GM18526 (cell line): ENCODE data around the gene DHX58.

Experiments used
- POLR2A ChIP-seq: IDR thresholded peaks from 3 replicates; pipeline ENCODE4 v1.6.1; 2011; ENCODE audit not compliant: insufficient read length; ENCODE audit errors: extremely low read depth

DHX58 gene

GRCh38 chr17:42058063-42058462 is 54.5 kb downstream of the DHX58 start:
- no peak for TF ChIP-seq POLR2A

GRCh38 chr17:42056635-42057034 is 55.9 kb downstream of the DHX58 start:
- TF ChIP-seq POLR2A, result no peak

DNA sequence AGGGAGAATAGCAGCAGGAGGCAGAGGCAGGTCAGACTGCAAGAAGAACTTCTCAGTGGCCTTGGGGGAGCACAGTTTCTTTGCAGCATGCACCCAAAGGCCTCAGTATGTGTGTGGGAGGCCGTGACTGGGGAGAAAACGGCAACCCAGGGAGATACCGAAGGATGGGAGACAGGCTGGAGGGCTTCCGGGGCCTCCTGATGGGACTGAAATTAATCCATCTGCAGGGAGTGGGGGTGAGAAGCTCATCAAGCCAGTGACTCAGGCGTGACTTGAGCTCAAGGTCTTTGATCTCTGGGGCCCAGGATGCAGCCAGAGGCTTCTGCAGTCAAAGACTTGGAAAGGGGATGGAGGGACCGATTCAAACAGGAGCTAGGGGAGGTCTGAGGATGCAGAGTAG is 57.0 kb downstream of the DHX58 start:
- TF ChIP-seq POLR2A, result no peak

DNA sequence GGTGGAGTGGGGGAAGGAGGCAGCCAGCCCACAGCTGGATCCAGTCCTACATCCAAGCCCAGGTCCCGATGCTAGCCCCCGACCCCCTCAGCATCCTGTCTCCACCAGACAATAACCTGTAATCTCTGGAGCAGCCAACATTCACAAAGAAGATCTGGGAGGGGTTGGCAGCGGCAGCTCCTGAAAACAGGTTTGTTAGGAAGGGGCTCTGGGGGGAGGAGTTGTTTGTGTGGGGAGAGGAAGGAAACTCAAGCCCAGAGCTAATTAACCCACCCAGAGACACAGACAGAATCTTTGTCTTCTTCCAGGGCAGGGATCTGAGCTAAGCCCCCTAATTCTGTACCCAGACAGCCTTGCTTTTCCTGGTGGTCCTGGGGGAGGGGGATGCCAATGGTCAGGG is 57.5 kb downstream of the DHX58 start:
- no peak for TF ChIP-seq POLR2A

DNA sequence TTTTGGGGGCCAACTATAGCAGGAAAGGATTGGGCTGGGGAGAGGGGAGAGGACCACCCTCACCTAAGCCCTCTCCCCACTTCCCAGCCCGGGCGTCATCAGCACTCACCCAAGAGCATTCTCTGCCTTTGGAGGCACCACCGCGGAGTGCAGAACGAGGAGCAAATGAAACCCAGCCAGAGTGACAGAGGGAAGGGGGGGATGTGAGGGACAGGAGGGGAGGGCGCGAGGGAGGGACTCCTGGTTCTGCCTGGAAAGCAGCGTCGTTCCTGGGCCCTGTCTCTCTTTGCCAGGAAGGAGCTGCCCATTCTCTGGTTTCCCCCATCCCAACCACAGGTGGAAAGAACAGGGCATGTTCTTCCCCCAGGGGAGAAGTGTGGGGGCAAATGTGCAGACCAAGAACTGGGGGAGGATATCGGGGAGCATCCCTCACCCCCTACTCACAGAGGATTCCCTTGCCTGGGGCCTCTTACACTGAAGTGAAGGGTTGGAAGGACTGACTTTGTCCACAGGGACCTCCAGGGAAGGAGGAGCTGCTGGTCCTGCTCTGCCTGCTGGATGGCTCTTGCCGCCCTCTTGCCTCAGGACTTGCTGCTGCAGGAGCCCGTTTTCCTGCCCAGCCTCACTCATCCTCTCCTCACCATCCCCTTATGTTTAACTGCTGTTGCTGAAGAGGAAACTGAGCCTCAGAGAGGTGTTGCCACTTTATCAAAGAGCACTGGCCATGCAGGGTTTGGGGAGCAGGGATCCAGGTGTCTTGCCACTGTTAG is 58.6 kb downstream of the DHX58 start:
- no peak for TF ChIP-seq POLR2A

- no peak for TF ChIP-seq POLR2A
Observed at GRCh38 chr17:42052346-42052877, 60.1 kb downstream of the DHX58 start.

DNA sequence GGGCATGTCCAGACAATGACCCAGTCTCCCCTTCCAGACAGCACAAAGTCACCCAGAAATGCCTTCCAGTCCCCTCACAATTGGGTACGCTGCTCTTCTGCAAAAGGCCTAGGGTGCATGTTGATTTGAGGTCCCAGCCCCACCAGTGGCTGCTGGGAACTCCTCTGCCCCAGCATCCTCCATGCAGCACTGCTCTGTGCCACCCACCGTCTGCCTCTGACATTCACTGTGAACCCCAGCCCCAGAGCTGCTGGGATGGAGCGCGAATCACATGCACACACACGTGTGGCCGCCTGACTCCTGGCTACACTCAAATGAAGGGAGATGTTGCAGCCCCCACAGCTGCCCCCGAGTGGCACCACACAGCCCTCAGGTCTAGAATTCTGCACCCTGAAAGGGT is 60.9 kb downstream of the DHX58 start:
- no peak for TF ChIP-seq POLR2A
